Endothelial cell of umbilical vein (primary cell): Measurements from ENCODE around the gene MRPS5. TPM values are rescaled to one million over a fixed set of nuclear protein-coding genes. Genes with fewer than 3 reads are reported as not detected.

Experiments used
- BruUV-seq: library from RNA; stranded (reverse); fragments of 400-500 nt; replicated peaks from 2 replicates; lab custom pipeline; 2021; lab: Mats Ljungman, UMichigan
- CTCF ChIA-PET: fragments of 300-600, 350-600 bp; sonication (Branson Sonifier 250); formaldehyde crosslinking; loops from one replicate; lab custom pipeline; 2021; ENCODE audit warnings: antibody characterized with exemption, inconsistent platforms; lab: Charles Lee
- POLR2A ChIA-PET: fragments of 300-600, 350-600 bp; sonication (Branson Sonifier 250); formaldehyde crosslinking; loops from one replicate; lab custom pipeline; 2021; ENCODE audit warnings: antibody characterized with exemption, inconsistent platforms; lab: Charles Lee
- DNase-seq: peaks from one replicate; pipeline ENCODE4 v3.0.0-alpha.2; 2011; ENCODE audit warnings: low read depth, low spot score
- FAIRE-seq: peaks from 2 replicates; lab custom pipeline; 2011; peaks lifted over from hg19 to GRCh38; lab: Jason Lieb, UNC
- H2AFZ ChIP-seq: 2 replicates; pipeline ENCODE4 v1.6.0; 2012; ENCODE audit warnings: low read depth, low read length, control low read depth, inconsistent platforms
- H3K27ac ChIP-seq: 2 replicates; pipeline ENCODE4 v1.5.1; 2011; ENCODE audit warnings: low read depth, mild to moderate bottlenecking, control low read depth, low read length, moderate library complexity; ENCODE audit not compliant: insufficient read depth
- H3K27me3 ChIP-seq, 2 experiments: 2 replicates each; pipeline versions ENCODE4 v1.6.0 to v1.6.1; 2011; ENCODE audit warnings: low read length in 2 of 2, mixed read lengths in 1 of 2; ENCODE audit not compliant: control insufficient read depth in 2 of 2, insufficient read depth in 2 of 2
- H3K36me3 ChIP-seq, 2 experiments: 2 replicates in 1 of 2; 3 replicates in 1 of 2; pipeline ENCODE4 v1.5.1; 2011; ENCODE audit warnings: low read length in 2 of 2, mild to moderate bottlenecking in 1 of 2, moderate library complexity in 1 of 2; ENCODE audit not compliant: control insufficient read depth in 2 of 2, insufficient read depth in 2 of 2; ENCODE audit errors: extremely low read depth in 1 of 2
- H3K4me1 ChIP-seq: 3 replicates; pipeline ENCODE4 v1.5.1; 2011; ENCODE audit warnings: mild to moderate bottlenecking, low read length; ENCODE audit not compliant: control insufficient read depth, insufficient read depth; ENCODE audit errors: extremely low read depth
- H3K4me2 ChIP-seq: 2 replicates; pipeline ENCODE4 v1.6.1; 2011; ENCODE audit warnings: low read length, control low read depth, mixed read lengths; ENCODE audit not compliant: insufficient read depth
- H3K4me3 ChIP-seq, 3 experiments: fragments of 200-600 bp in 1 of 3; sonication (generic), shearing (Covaris generic) in 1 of 3; replicated peaks in 1 of 3; 2 replicates each; pipeline ENCODE4 v1.5.1; 2011 to 2016; ENCODE audit warnings: control low read depth in 3 of 3, low read length in 3 of 3, mild to moderate bottlenecking in 2 of 3, inconsistent platforms in 1 of 3, low read depth in 1 of 3, moderate library complexity in 1 of 3; ENCODE audit not compliant: insufficient read depth in 1 of 3
- H3K79me2 ChIP-seq: 2 replicates; pipeline ENCODE4 v1.6.0; 2012; ENCODE audit warnings: low read length, inconsistent platforms; ENCODE audit not compliant: control insufficient read depth, insufficient read depth
- H3K9ac ChIP-seq: replicated peaks from 2 replicates; pipeline ENCODE3; 2011; ENCODE audit warnings: low read length, control low read depth; ENCODE audit not compliant: insufficient read depth; ENCODE audit errors: extremely low read depth
- H3K9me1 ChIP-seq: replicated peaks from 3 replicates; pipeline ENCODE4 v1.6.0; 2011; ENCODE audit warnings: mild to moderate bottlenecking, low read length; ENCODE audit not compliant: control insufficient read depth, insufficient read depth; ENCODE audit errors: extremely low read depth
- H3K9me3 ChIP-seq: replicated peaks from 2 replicates; pipeline ENCODE4 v1.5.1; 2012; ENCODE audit warnings: low read length, inconsistent platforms; ENCODE audit not compliant: control insufficient read depth, insufficient read depth
- H4K20me1 ChIP-seq: replicated peaks from 2 replicates; pipeline ENCODE3; 2011; ENCODE audit warnings: mild to moderate bottlenecking, low read length; ENCODE audit not compliant: control insufficient read depth, insufficient read depth; ENCODE audit errors: extremely low read depth
- EZH2 ChIP-seq: IDR thresholded peaks from 2 replicates; pipeline ENCODE4 v1.6.1; 2012; ENCODE audit warnings: borderline replicate concordance, low read depth, mild to moderate bottlenecking, moderate library complexity, low read length, inconsistent platforms; ENCODE audit not compliant: severe bottlenecking
- FOS ChIP-seq: IDR thresholded peaks from 2 replicates; pipeline ENCODE4 v1.6.1; 2011; ENCODE audit warnings: mild to moderate bottlenecking, low read length, moderate library complexity, borderline replicate concordance; ENCODE audit not compliant: insufficient read depth
- GATA2 ChIP-seq: IDR thresholded peaks from 2 replicates; pipeline ENCODE4 v1.7.0; 2011; ENCODE audit warnings: low read depth, mild to moderate bottlenecking, moderate library complexity, mixed read lengths, low read length; ENCODE audit not compliant: insufficient read length, insufficient read depth
- JUN ChIP-seq: IDR thresholded peaks from 2 replicates; pipeline ENCODE4 v1.6.1; 2011; ENCODE audit warnings: borderline replicate concordance, low read depth; ENCODE audit not compliant: insufficient read length, insufficient read depth
- MYC ChIP-seq: IDR thresholded peaks from one replicate; pipeline ENCODE4 v1.6.1; 2011; ENCODE audit warnings: mild to moderate bottlenecking, low read depth, low read length
- POLR2A ChIP-seq: IDR thresholded peaks from 2 replicates; pipeline ENCODE4 v1.6.1; 2012; ENCODE audit warnings: low read depth, mild to moderate bottlenecking, control low read depth, low read length
- POLR2AphosphoS5 ChIP-seq: IDR thresholded peaks from 2 replicates; pipeline ENCODE4 v1.6.1; 2012; ENCODE audit warnings: low read depth, mild to moderate bottlenecking, control low read depth, low read length, moderate library complexity; ENCODE audit not compliant: insufficient read depth
- dilution Hi-C: fragments of 300-500 bp; cut with MboI; formaldehyde crosslinking; loops from one replicate; pipeline ENCODE4 v1.15.0; 2019; ENCODE audit warnings: low sequenced_read_pairs; ENCODE audit not compliant: extremely low pct_ligation_motif_present
- intact Hi-C: fragments of 100-400 bp; cut with micrococcal nuclease; formaldehyde crosslinking; loops from one replicate; pipeline ENCODE4 v1.10.0; 2022
- polyA plus RNA-seq, 4 experiments: library from polyadenylated mRNA; depleted of rRNA in 3 of 4; stranded (reverse) in 3 of 4; unstranded in 1 of 4; fragments of >200 nt; gene quantifications; 2 replicates each; pipeline versions ENCODE4 v1.2.1 to v1.2.3, GENCODE V29; 2011 to 2012; ENCODE audit warnings: missing spikeins in 1 of 4
- total RNA-seq: library from RNA; stranded (reverse); gene quantifications from 2 replicates; pipeline ENCODE4 v1.2.3, GENCODE V29; 2021
- TF ChIP-seq, protein P1 (sequence below): IDR thresholded peaks from 2 replicates; pipeline ENCODE4 v1.6.1; 2011; ENCODE audit not compliant: insufficient read depth, insufficient read length
- TF ChIP-seq, protein P2 (sequence below), 2 donors: IDR thresholded peaks; 1 replicate in 1 of 2; 2 replicates in 1 of 2; pipeline ENCODE4 v1.5.1; 2011; ENCODE audit warnings: low read length in 2 of 2, mild to moderate bottlenecking in 2 of 2, moderate library complexity in 2 of 2, control low read depth in 1 of 2, inconsistent platforms in 1 of 2, low read depth in 1 of 2; ENCODE audit not compliant: insufficient read depth in 1 of 2; ENCODE audit errors: extremely low read depth in 1 of 2

The MRPS5 gene
- total and polyA plus RNA-seq, 2 donors (not counting 3 experiments of a cell fraction or from before 2014, with no cell fraction given) = 50.5 to 62.8 TPM

DNA sequence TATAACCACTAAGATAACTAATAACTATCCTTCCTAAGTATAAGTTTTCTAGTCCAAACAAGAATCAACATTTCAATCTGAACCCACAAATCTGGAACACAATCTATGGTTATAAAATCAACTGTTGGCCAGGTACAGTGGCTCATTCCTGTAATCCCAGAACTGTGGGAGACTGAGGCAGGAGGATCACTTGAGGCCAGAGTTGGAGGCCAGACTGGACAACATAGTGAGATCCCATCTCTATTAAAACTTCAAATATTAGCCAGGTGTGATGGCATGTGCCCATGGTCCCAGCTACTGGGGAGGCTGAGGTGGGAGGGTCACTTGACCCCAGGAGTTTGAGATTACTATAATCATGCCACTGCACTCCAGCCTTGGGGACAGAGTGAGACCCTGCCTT, 11.2 kb downstream of the MRPS5 start:
- H2AFZ ChIP-seq = no peak overlapping the region
- DNase-seq (no peak), FAIRE-seq (no peak)
- no peak overlapping the region for H3K27ac ChIP-seq
- BruUV-seq = no TSS peak
- no peaks in the 10 kb centered on the region for H3K9me3 ChIP-seq
- no peak overlapping the region for H3K9ac ChIP-seq
- no peaks in the 10 kb centered on the region for H3K9me1 ChIP-seq
- peaks cover 23 to 33% of the 10 kb centered on the region in 2 experiments for H3K36me3 ChIP-seq
- H3K79me2 ChIP-seq = peaks cover 8% of the 10 kb centered on the region
- no peaks in the 10 kb centered on the region for H3K4me1 ChIP-seq
- TF ChIP-seq, protein P1, sequence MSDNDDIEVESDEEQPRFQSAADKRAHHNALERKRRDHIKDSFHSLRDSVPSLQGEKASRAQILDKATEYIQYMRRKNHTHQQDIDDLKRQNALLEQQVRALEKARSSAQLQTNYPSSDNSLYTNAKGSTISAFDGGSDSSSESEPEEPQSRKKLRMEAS = no peak
- TF ChIP-seq, protein P2, sequence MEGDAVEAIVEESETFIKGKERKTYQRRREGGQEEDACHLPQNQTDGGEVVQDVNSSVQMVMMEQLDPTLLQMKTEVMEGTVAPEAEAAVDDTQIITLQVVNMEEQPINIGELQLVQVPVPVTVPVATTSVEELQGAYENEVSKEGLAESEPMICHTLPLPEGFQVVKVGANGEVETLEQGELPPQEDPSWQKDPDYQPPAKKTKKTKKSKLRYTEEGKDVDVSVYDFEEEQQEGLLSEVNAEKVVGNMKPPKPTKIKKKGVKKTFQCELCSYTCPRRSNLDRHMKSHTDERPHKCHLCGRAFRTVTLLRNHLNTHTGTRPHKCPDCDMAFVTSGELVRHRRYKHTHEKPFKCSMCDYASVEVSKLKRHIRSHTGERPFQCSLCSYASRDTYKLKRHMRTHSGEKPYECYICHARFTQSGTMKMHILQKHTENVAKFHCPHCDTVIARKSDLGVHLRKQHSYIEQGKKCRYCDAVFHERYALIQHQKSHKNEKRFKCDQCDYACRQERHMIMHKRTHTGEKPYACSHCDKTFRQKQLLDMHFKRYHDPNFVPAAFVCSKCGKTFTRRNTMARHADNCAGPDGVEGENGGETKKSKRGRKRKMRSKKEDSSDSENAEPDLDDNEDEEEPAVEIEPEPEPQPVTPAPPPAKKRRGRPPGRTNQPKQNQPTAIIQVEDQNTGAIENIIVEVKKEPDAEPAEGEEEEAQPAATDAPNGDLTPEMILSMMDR (IDR thresholded peaks at IDR 0.05; ENCODE audit: extremely low read depth in 1 of 2, insufficient read depth in 1 of 2, low read depth in 1 of 2, low read length in 2 of 2) = no peak
- TF ChIP-seq GATA2 = no peak
- TF ChIP-seq FOS = no peak
- no peak for TF ChIP-seq JUN
- TF ChIP-seq MYC = no peak
- no peak for TF ChIP-seq POLR2A
- no peak for TF ChIP-seq EZH2
- no peak for TF ChIP-seq POLR2AphosphoS5
- no peak overlapping the region for H3K4me2 ChIP-seq
- no peak overlapping the region for H3K4me3 ChIP-seq
- POLR2A ChIA-PET = no interaction called here
- intact Hi-C loops (no loop called here), dilution Hi-C loops (no loop called here)
- CTCF ChIA-PET = no interaction called here
- H4K20me1 ChIP-seq = no peaks in the 10 kb centered on the region
- H3K27me3 ChIP-seq = no peaks in the 10 kb centered on the region
